Measurements from ENCODE around the gene PKN3. TPM values are rescaled to one million over a fixed set of nuclear protein-coding genes. Genes with fewer than 3 reads are reported as not detected.

PKN3 gene
- total and polyA plus RNA-seq, 9 of the 15 experiments (the other 6 are each of a cell fraction or from before 2014, with no cell fraction given), result 0.82 to 49.2 (median 19.7) TPM

DNA sequence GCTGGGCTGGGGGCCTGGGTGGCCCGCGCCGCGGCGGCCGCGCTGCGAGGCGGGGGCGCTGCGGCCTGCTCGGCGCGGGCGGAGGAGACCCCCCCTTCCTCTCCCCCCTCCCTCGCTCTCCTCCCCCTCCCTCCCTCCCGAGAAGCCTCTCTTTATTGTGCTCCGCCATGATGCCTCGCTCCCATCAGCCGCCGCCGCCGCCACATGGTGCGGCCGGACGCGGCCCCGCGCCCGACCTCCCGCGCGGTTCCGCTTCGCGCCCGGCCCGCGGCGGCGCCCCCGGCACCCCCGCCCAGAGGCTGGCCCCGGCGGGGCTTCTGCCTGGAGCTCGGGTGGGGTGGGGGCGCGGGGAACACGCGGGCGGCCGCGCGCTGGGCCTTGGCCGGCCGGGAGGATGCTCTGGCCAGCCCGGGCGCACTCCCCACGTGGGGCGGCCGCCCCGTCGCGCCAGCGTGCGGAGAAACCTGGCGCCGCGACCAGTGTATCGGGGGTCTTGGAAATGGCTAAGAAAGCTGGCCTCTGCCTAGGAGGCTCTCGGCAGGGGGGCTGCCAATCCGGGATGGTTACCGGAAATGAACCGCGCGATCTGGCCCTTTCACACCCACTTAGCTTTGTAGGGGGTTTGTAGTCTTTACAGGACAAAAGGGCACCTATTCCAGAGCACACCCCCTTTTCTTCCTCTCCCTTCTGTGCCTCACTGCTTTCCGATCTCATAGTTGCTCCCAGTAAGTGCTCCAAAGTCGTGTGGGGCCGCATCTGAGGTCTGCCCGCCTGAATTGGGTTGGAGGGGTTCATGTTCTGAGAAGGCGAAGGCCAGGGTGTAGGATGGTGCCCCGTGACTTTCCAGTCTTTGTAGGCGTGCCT is 12.3 kb upstream of the PKN3 start (continued):
- TF ChIP-seq, protein P1, sequence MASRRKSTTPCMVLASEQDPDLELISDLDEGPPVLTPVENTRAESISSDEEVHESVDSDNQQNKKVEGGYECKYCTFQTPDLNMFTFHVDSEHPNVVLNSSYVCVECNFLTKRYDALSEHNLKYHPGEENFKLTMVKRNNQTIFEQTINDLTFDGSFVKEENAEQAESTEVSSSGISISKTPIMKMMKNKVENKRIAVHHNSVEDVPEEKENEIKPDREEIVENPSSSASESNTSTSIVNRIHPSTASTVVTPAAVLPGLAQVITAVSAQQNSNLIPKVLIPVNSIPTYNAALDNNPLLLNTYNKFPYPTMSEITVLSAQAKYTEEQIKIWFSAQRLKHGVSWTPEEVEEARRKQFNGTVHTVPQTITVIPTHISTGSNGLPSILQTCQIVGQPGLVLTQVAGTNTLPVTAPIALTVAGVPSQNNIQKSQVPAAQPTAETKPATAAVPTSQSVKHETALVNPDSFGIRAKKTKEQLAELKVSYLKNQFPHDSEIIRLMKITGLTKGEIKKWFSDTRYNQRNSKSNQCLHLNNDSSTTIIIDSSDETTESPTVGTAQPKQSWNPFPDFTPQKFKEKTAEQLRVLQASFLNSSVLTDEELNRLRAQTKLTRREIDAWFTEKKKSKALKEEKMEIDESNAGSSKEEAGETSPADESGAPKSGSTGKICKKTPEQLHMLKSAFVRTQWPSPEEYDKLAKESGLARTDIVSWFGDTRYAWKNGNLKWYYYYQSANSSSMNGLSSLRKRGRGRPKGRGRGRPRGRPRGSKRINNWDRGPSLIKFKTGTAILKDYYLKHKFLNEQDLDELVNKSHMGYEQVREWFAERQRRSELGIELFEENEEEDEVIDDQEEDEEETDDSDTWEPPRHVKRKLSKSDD (conservative IDR thresholded peaks at IDR 0.05; ENCODE audit: low read length), result no peak
- TF ChIP-seq, protein P2, sequence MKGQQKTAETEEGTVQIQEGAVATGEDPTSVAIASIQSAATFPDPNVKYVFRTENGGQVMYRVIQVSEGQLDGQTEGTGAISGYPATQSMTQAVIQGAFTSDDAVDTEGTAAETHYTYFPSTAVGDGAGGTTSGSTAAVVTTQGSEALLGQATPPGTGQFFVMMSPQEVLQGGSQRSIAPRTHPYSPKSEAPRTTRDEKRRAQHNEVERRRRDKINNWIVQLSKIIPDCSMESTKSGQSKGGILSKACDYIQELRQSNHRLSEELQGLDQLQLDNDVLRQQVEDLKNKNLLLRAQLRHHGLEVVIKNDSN (CRISPR knock-in tag; IDR thresholded peaks at IDR 0.05), result 0 out of 2 replicates have a peak, but pooled peaks have one; percentile 27
- TF ChIP-seq ARID2 (IDR thresholded peaks at IDR 0.05), result no peak
- no peak for TF ChIP-seq MTA3 (IDR thresholded peaks at IDR 0.05; ENCODE audit: borderline replicate concordance)
- TF ChIP-seq TCFL5 (CRISPR knock-in tag; conservative IDR thresholded peaks at IDR 0.05), result no peak
- TF ChIP-seq POLR2AphosphoS2 (IDR thresholded peaks at IDR 0.05; ENCODE audit: low read length), result peak; percentile 84
- 0 out of 2 replicates have a peak, but pooled peaks have one; percentile 67 for TF ChIP-seq MED1 (CRISPR knock-in tag; IDR thresholded peaks at IDR 0.05; ENCODE audit: borderline replicate concordance)

Measured in K562 (cell line).